HG02642 (cell line): ENCODE results near the gene DDX53.

Experiments
- ATAC-seq: cut with Tn5 transposase; IDR thresholded peaks from one replicate; pipeline ENCODE4 v1.9.1; 2021; ENCODE audit warnings: mild to moderate bottlenecking; ENCODE audit not compliant: unreplicated experiment, poor library complexity

DDX53 gene

GRCh38 chrX:23048806-23049573 is 49.2 kb downstream of the DDX53 start:
- ATAC-seq, result no peak

- no peak for ATAC-seq
These were observed 52.6 kb downstream of the DDX53 start for GRCh38 chrX:23052324-23052723.
